Activated CD4-positive, alpha-beta T cell treated with anti-CD3 and anti-CD28 coated beads for 24 hours (primary cell): Measurements from ENCODE around the gene TAAR2.
"Not testable (repeated sequence)": the region's sequence is repeated elsewhere in the genome, so short reads cannot be mapped to it uniquely, and the experiment has no call there.

Experiments
- DNase-seq, 2 donors: peaks; one replicate each; pipeline ENCODE4 v3.0.0-alpha.2; 2020; ENCODE audit warnings: low read depth in 2 of 2

The TAAR2 gene, protein sequence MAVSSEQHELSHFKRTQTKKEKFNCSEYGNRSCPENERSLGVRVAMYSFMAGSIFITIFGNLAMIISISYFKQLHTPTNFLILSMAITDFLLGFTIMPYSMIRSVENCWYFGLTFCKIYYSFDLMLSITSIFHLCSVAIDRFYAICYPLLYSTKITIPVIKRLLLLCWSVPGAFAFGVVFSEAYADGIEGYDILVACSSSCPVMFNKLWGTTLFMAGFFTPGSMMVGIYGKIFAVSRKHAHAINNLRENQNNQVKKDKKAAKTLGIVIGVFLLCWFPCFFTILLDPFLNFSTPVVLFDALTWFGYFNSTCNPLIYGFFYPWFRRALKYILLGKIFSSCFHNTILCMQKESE

DNA sequence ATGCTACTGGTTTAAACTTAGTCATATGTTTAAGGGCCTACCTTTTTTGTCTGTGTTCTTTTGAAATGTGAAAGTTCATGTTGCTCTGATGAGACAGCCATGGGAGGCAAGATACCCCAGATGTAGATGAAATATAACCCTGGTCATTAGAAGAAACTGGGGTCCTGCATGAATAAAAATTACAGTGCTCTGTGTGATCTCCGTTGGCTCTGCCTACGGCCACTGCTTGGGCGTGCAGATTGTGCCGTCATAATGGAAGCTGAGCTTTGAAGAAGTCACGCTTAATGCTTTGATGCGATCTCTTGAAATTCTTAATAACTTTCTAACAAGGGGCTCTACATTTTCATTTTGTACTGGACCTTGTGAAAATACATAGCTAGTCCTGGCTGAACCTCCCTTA is at the start of gene TAAR2:
Gene TAAR2 (minus strand): TSS at position 101 of the 400 bp plus-strand sequence. CDS start 0 bp downstream, at position 101.
- no peak for DNase-seq

DNA sequence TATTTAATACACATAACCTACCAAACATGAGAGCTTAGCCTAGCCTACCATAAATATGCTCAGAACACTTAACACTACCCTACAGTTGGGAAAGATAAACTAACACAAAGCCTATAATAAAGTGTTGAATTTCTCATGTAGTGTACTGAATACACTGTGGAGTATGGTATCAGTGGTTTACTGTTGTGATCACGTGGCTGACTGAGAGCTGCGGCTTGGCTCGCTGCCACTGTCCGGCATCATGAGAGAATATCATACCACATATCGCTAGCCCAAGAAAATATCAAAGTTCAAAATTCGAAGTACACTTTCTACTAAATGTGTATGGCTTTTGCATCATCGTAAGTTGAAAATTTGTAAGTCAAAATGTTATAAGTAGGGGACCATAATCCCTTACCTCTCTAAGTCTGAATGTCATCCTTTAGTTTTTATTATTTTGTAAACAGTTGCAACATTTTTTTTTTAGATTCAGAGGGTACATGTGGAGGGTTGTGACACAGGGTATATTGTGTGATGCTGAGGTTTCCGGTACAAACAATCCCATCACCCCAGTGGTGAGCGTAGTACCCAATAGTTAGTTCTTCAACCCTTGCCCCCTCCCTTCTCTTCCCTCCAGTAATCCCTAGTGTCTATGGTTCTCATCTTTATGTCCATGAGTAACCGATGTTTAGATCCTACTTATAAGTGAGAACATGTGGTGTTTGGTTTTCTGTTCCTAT is 49.5 kb upstream of the TAAR2 start:
- DNase-seq = no peak

DNA sequence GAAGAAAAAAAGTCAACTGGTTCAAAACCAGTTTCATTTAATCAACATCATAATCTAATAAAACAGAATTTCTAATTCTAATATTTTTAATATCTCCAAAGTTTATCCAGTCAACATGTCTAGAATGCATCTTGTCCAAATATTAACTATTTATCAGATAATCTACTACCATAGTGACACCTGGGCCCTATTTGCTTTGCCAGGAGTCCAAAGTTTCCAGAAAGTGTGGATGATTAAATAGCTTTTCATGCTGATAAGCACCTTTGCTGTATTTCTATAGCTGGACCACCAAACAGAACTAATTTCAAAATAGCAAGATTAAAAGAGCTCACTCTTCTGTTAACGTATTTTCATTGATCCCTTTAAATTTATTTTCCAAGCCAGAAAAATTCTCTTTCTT is 47.2 kb upstream of the TAAR2 start:
- DNase-seq = no peak

DNA sequence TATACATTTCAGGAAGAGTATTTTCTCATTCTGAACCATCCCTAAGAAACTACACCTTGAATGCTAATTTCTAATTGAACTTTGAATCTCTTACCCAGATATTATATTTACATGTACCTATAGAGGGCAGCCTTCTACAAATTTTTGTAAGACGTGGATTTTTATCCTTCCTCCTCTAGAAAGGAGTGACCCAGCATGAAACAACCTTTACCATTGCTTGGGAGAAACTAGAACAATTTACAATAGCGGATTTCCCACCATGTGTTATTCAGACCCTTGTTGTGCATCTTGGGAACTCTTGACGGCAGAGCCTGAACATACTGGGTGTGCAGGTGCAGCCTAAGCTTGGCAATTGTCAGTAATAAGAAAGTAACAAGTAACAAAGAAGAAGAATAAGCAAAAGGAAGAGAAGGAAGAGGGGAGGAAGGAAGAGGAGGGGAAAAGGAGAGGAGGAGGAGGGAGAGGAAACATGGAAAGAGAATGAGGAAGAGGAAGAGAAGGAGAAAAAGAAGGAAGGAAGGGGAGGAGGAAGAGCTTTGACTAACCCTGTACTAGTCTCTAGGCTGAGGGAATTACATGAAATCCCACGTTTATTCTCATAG is 45.7 kb upstream of the TAAR2 start:
- no peak for DNase-seq

DNA sequence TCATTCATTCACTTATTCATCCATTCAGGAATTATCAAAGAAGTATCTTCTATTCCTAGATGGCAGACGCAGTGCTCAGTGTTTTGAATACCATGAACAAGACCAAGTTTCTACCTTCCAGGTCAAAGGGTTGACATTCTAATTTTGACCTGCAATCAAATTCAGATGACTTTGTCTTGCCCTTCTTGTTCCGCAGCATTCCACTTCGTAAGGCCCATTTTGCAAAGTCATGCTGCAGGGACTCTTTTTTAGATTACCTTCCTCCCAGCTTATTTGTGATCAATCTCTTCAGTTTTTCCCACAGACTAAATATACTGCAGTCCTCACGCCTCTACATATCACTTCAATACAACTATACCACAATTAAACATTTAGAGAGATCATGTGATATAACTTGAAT is 42.0 kb upstream of the TAAR2 start:
- DNase-seq = no peak

- DNase-seq = no peak
These were observed 40.4 kb upstream of the TAAR2 start for GRCh38 chr6:132664309-132665034.

DNA sequence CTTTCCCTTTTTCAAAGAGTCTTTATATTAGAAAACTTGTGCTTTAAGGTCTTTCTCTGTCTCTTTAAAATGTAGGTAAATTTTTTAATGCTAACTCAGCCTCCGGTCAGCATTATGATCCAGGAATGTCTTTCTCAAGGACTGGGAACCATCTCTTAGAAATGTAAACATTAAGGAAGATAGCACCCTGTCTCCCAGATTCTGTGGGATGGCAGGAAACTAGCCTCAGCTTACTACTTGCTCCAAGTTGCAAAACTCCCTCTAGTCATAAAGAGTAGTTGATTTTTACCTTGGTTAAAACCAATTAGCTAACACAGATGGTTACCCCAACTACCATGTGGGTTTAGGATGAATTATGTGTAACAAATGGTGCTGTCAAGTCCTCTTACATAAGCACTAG is 39.6 kb upstream of the TAAR2 start:
- no peak for DNase-seq

- DNase-seq = no peak
These were observed 37.8 kb upstream of the TAAR2 start for GRCh38 chr6:132661906-132662305.

DNA sequence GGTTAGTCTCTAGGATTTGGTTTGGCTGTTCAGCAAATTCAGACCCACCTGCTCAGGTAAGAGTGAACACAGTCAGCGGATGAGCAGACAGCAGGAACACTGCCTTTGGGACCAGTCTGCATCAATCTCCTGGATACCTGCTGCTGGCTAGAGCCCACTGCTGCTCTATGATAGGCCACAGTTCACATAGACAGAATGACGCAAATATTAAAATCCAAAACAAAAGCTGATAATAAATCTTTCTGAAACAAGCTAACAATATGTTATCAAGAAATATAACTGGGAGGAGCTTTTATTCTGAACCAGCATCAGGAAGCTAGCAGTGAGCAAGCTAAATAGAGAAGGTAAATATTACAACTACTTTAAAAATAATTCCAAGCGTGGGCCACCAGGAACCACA is 35.0 kb upstream of the TAAR2 start, which contains the start of gene TAAR1:
Gene TAAR1 (minus strand): TSS at position 101 of the 400 bp plus-strand sequence. CDS start 13,179 bp downstream, outside the sequence.
- no peak for DNase-seq

DNA sequence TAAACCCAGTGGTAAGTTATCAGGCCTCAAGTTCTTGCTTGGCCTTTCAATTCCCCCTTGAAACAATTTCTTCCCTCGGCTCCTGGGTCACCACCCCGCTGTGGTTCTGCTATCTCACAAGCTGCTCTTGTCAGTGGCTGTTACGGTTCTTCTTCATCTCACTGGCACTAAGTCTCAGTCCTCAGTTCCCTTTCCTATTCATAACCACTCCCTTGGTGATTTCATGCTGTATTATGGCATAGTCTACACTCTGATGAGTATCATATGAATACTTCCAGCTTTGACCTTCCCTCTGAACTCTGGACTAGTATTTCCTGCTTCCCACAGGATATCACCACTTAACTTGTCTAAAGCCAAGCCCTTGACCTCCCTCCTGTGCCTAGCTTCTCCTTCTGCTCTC is 27.0 kb upstream of the TAAR2 start:
- DNase-seq = no peak

GRCh38 chr6:132650429-132650828 is 26.4 kb upstream of the TAAR2 start:
- DNase-seq = no peak

GRCh38 chr6:132648828-132649227 is 24.8 kb upstream of the TAAR2 start:
- DNase-seq = no peak

DNA sequence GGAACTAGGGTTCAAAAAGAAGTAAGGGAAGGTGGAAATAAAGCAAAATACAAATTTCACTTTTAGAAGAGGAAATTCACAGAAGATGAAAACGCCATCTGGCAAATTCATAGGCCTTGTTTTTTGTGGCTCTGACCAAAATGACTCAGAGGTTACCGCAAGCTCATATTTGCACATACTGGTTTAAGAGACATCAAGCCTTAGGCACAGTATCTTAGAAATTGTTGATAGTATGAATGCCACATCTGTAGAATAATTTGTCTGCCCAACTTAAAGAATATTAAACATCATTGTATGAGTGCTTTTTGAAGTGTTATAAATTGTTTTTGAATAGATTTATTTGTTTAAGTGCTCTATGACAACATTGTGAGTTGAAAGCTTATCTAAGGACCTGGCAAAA is 24.3 kb upstream of the TAAR2 start:
- no peak for DNase-seq

DNA sequence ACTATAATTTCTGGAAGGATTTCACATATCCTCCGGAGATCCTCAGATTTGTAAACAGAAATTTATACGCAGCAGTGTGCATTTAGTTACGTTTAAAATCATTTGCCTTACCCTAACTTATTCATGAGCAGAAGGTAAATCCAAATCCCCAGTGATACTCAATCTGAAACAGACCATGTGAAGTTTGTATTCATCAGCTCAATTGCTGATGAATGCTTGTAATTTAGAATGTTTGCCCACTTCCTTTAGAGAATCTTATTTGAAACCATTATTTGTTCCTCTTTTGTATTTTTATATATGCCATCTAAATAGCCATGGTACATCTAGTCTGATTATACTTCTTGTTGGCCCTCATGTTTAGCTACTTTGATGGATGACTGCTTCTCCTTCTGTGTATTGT is 19.5 kb upstream of the TAAR2 start:
- no peak for DNase-seq

GRCh38 chr6:132637135-132637534 is 13.1 kb upstream of the TAAR2 start:
- not testable (repeated sequence) for DNase-seq

DNA sequence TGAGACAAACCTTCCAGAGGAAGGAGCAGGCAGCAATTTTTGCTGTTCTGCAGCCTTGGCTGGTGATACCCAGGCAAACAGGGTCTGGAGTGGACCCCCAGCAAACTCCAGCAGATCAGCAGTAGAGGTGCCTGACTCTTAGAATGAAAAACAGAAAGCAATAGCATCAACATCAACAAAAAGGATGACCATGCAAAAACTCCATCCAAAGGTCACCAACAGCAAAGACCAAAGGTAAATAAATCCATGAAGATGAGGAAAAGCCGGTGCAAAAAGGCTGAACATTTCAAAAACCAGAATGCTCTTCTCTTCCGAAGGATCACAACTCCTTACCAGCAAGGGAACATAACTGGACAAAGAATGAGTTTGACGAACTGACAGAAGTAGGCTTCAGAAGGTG is 11.8 kb upstream of the TAAR2 start:
- DNase-seq = not testable (repeated sequence)

- DNase-seq = not testable (repeated sequence)
These were observed 11.2 kb upstream of the TAAR2 start for GRCh38 chr6:132635288-132635687.

DNA sequence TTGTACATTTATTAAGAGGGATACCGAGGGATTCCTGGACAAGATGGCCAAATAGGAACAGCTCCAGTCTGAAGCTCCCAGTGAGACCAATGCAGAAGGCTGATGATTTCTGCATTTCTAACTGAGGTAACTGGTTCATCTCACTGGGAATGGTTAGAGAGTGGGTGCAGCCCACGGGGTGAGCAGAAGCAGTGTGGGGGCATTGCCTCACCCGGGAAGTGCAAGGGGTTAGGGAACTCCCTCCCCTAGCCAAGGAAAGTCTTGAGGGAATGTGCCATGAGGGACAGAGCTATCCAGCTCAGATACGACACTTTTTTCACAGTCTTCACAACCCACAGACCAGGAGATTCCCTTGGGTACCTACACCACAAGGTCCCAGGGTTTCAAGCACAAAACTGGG is 10.7 kb upstream of the TAAR2 start:
- DNase-seq = no peak

- no peak for DNase-seq
These were observed 9.3 kb upstream of the TAAR2 start for GRCh38 chr6:132633362-132633761.

GRCh38 chr6:132623106-132623845 is 799 bp downstream of the TAAR2 start:
- DNase-seq = no peak

- no peak for DNase-seq
These were observed 7.4 kb downstream of the TAAR2 start for GRCh38 chr6:132616677-132617076.
